Endothelial cell of umbilical vein (primary cell): Measurements from ENCODE around the gene TSC22D3.

Experiments used
- EZH2 ChIP-seq: IDR thresholded peaks from 2 replicates; pipeline ENCODE4 v1.6.1; 2012; ENCODE audit warnings: borderline replicate concordance, low read depth, mild to moderate bottlenecking, moderate library complexity, low read length, inconsistent platforms; ENCODE audit not compliant: severe bottlenecking
- JUN ChIP-seq: IDR thresholded peaks from 2 replicates; pipeline ENCODE4 v1.6.1; 2011; ENCODE audit warnings: borderline replicate concordance, low read depth; ENCODE audit not compliant: insufficient read length, insufficient read depth
- MYC ChIP-seq: IDR thresholded peaks from one replicate; pipeline ENCODE4 v1.6.1; 2011; ENCODE audit warnings: mild to moderate bottlenecking, low read depth, low read length
- POLR2A ChIP-seq: IDR thresholded peaks from 2 replicates; pipeline ENCODE4 v1.6.1; 2012; ENCODE audit warnings: low read depth, mild to moderate bottlenecking, control low read depth, low read length
- POLR2AphosphoS5 ChIP-seq: IDR thresholded peaks from 2 replicates; pipeline ENCODE4 v1.6.1; 2012; ENCODE audit warnings: low read depth, mild to moderate bottlenecking, control low read depth, low read length, moderate library complexity; ENCODE audit not compliant: insufficient read depth
- TF ChIP-seq, protein P1 (sequence below), 2 donors: IDR thresholded peaks; 1 replicate in 1 of 2; 2 replicates in 1 of 2; pipeline ENCODE4 v1.5.1; 2011; ENCODE audit warnings: low read length in 2 of 2, mild to moderate bottlenecking in 2 of 2, moderate library complexity in 2 of 2, control low read depth in 1 of 2, inconsistent platforms in 1 of 2, low read depth in 1 of 2; ENCODE audit not compliant: insufficient read depth in 1 of 2; ENCODE audit errors: extremely low read depth in 1 of 2

DNA sequence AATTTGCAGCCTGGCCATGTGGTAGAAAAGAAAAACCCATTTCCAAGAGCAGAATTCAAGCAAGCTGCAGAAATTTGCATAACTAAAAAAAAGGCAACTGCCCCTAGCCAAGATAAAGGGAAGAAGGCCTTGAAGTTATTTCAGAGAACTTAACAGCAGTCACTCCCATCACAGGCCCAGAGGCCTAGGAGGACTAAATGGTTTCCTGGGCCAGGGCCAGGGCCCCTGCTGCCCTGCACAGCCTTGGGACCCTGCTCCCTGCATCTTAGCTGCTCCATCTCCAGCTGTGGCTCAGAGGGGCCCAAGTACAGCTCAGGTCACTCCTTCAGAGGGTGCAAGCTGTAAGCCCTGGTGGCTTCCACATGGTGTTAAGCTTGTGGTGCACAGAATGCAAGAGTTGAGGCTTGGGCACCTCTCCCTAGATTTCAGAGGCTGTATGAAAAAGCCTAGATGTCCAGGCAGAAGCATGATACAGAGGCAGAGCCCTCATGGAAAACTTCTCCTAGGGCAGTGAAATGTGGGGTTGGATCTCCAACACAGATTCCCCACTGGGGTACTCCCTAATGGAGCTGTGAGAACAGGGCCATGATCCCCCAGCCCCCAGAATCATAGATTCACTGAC lies 43.4 kb upstream of the TSC22D3 start:
- TF ChIP-seq EZH2 = no peak
- TF ChIP-seq, protein P1, sequence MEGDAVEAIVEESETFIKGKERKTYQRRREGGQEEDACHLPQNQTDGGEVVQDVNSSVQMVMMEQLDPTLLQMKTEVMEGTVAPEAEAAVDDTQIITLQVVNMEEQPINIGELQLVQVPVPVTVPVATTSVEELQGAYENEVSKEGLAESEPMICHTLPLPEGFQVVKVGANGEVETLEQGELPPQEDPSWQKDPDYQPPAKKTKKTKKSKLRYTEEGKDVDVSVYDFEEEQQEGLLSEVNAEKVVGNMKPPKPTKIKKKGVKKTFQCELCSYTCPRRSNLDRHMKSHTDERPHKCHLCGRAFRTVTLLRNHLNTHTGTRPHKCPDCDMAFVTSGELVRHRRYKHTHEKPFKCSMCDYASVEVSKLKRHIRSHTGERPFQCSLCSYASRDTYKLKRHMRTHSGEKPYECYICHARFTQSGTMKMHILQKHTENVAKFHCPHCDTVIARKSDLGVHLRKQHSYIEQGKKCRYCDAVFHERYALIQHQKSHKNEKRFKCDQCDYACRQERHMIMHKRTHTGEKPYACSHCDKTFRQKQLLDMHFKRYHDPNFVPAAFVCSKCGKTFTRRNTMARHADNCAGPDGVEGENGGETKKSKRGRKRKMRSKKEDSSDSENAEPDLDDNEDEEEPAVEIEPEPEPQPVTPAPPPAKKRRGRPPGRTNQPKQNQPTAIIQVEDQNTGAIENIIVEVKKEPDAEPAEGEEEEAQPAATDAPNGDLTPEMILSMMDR (IDR thresholded peaks at IDR 0.05; ENCODE audit: extremely low read depth in 1 of 2, insufficient read depth in 1 of 2, low read depth in 1 of 2, low read length in 2 of 2) = no peak
- TF ChIP-seq POLR2A = no peak
- no peak for TF ChIP-seq JUN
- no peak for TF ChIP-seq MYC
- TF ChIP-seq POLR2AphosphoS5 = no peak
